ENCODE data around the gene GPC5.

The GPC5 gene

GRCh38 chr13:92433963-92434362 is 1035.5 kb downstream of the GPC5 start:
- no peak for DNase-seq (ENCODE audit: extremely low spot score)
- CTCF ChIA-PET, result no interaction called here
- TF ChIP-seq HDGF (IDR thresholded peaks at IDR 0.05; ENCODE audit: borderline replicate concordance), result no peak
- TF ChIP-seq ZNF384 (IDR thresholded peaks at IDR 0.05), result no peak
- no peak for TF ChIP-seq TARDBP (IDR thresholded peaks at IDR 0.05)
- no peak for TF ChIP-seq BHLHE40 (IDR thresholded peaks at IDR 0.05; ENCODE audit: borderline replicate concordance)
- no peak for TF ChIP-seq NFRKB (IDR thresholded peaks at IDR 0.05)
- TF ChIP-seq FOXA1 (IDR thresholded peaks at IDR 0.05), result no peak
- TF ChIP-seq ARNT (IDR thresholded peaks at IDR 0.05), result no peak
- POLR2A ChIA-PET, result no interaction called here

GRCh38 chr13:92436924-92437323 is 1038.5 kb downstream of the GPC5 start:
- TF ChIP-seq, protein P1, sequence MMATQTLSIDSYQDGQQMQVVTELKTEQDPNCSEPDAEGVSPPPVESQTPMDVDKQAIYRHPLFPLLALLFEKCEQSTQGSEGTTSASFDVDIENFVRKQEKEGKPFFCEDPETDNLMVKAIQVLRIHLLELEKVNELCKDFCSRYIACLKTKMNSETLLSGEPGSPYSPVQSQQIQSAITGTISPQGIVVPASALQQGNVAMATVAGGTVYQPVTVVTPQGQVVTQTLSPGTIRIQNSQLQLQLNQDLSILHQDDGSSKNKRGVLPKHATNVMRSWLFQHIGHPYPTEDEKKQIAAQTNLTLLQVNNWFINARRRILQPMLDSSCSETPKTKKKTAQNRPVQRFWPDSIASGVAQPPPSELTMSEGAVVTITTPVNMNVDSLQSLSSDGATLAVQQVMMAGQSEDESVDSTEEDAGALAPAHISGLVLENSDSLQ (IDR thresholded peaks at IDR 0.05), result no peak
- TF ChIP-seq NFRKB (IDR thresholded peaks at IDR 0.05) (no peak), SP1 (IDR thresholded peaks at IDR 0.05) (no peak), LEF1 (IDR thresholded peaks at IDR 0.05; ENCODE audit: borderline replicate concordance) (no peak), HDGF (IDR thresholded peaks at IDR 0.05; ENCODE audit: borderline replicate concordance) (no peak), FOXK2 (IDR thresholded peaks at IDR 0.05) (no peak), L3MBTL2 (conservative IDR thresholded peaks at IDR 0.05) (no peak), ELF4 (IDR thresholded peaks at IDR 0.05) (no peak), TARDBP (IDR thresholded peaks at IDR 0.05) (no peak), FOXA1 (IDR thresholded peaks at IDR 0.05) (no peak), FOXM1 (IDR thresholded peaks at IDR 0.05; ENCODE audit: borderline replicate concordance) (no peak), CTBP1 (IDR thresholded peaks at IDR 0.05; ENCODE audit: borderline replicate concordance) (no peak), SUZ12 (IDR thresholded peaks at IDR 0.05) (no peak), ZNF384 (IDR thresholded peaks at IDR 0.05) (no peak), ARNT (IDR thresholded peaks at IDR 0.05) (no peak)
- no peak for DNase-seq (ENCODE audit: extremely low spot score)
- ChIA-PET POLR2A (no interaction called here), CTCF (no interaction called here)

GRCh38 chr13:92444244-92444643 is 1045.8 kb downstream of the GPC5 start:
- DNase-seq (ENCODE audit: extremely low spot score), result no peak
- TF ChIP-seq NFRKB (IDR thresholded peaks at IDR 0.05) (no peak), FOXK2 (IDR thresholded peaks at IDR 0.05) (no peak), FOXM1 (IDR thresholded peaks at IDR 0.05; ENCODE audit: borderline replicate concordance) (no peak), SP1 (IDR thresholded peaks at IDR 0.05) (no peak), HDGF (IDR thresholded peaks at IDR 0.05; ENCODE audit: borderline replicate concordance) (no peak), LEF1 (IDR thresholded peaks at IDR 0.05; ENCODE audit: borderline replicate concordance) (no peak), FOXA1 (IDR thresholded peaks at IDR 0.05) (no peak), TARDBP (IDR thresholded peaks at IDR 0.05) (no peak), ELF4 (IDR thresholded peaks at IDR 0.05) (no peak), CTBP1 (IDR thresholded peaks at IDR 0.05; ENCODE audit: borderline replicate concordance) (no peak), BHLHE40 (IDR thresholded peaks at IDR 0.05; ENCODE audit: borderline replicate concordance) (no peak), ZNF384 (IDR thresholded peaks at IDR 0.05) (no peak)
- TF ChIP-seq, protein P1 (IDR thresholded peaks at IDR 0.05), result no peak
- POLR2A ChIA-PET, result no interaction called here
- CTCF ChIA-PET, result no interaction called here

DNA sequence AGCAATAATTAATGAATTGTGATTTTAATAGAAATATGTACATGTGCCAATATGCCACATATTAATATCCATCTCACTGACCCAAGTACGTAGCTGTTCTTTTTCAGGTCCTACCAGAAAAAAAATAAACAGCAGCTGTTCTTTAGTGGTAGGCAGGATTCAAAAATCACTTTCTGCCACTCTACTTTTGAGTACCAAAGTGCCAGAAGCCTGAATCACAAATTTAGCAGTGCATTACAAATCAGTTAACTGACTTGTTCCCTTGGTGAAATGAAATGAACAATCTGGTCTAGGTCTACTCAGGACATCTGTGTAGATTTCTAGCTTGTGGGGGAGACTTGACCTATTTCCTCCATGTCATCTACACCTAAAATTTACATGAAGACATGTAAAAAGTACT is 1052.6 kb downstream of the GPC5 start:
- no peak for DNase-seq (ENCODE audit: extremely low spot score)
- ChIA-PET CTCF (no interaction called here), POLR2A (no interaction called here)
- TF ChIP-seq HDGF (IDR thresholded peaks at IDR 0.05; ENCODE audit: borderline replicate concordance) (no peak), L3MBTL2 (conservative IDR thresholded peaks at IDR 0.05) (no peak), CTBP1 (IDR thresholded peaks at IDR 0.05; ENCODE audit: borderline replicate concordance) (no peak), FOXA1 (IDR thresholded peaks at IDR 0.05) (no peak), LEF1 (IDR thresholded peaks at IDR 0.05; ENCODE audit: borderline replicate concordance) (no peak), SUZ12 (IDR thresholded peaks at IDR 0.05) (no peak), NFRKB (IDR thresholded peaks at IDR 0.05) (no peak), ELF4 (IDR thresholded peaks at IDR 0.05) (no peak), FOXM1 (IDR thresholded peaks at IDR 0.05; ENCODE audit: borderline replicate concordance) (no peak), BHLHE40 (IDR thresholded peaks at IDR 0.05; ENCODE audit: borderline replicate concordance) (no peak), FOXK2 (IDR thresholded peaks at IDR 0.05) (no peak), ZNF384 (IDR thresholded peaks at IDR 0.05) (no peak), TARDBP (IDR thresholded peaks at IDR 0.05) (no peak), ARNT (IDR thresholded peaks at IDR 0.05) (no peak), SP1 (IDR thresholded peaks at IDR 0.05) (no peak)
- TF ChIP-seq, protein P1 (IDR thresholded peaks at IDR 0.05), result no peak

DNA sequence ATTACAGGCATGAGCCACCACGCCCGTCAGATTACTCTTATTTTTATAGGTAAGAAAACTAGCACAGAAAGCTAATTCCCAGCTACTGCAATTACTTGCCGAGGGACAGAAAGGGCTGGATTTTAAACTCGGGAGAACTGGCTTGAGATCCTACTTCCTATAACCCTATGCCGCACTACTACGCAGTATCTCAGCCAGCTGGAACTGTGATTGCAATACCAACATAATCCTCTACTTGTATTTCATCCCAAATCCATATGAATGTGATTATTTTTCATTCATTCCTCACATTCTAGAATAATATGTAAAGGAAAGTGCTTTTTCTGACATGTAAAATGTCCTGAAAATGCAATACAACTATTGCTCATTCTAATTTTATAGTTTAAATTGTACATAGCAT is 1054.4 kb downstream of the GPC5 start:
- CTCF ChIA-PET, result no interaction called here
- no peak for DNase-seq (ENCODE audit: extremely low spot score)
- POLR2A ChIA-PET, result no interaction called here
- TF ChIP-seq TARDBP (IDR thresholded peaks at IDR 0.05) (no peak), BHLHE40 (IDR thresholded peaks at IDR 0.05; ENCODE audit: borderline replicate concordance) (no peak), ZNF384 (IDR thresholded peaks at IDR 0.05) (no peak), FOXA1 (IDR thresholded peaks at IDR 0.05) (no peak), CTBP1 (IDR thresholded peaks at IDR 0.05; ENCODE audit: borderline replicate concordance) (no peak), LEF1 (IDR thresholded peaks at IDR 0.05; ENCODE audit: borderline replicate concordance) (no peak), SP1 (IDR thresholded peaks at IDR 0.05) (no peak), NFRKB (IDR thresholded peaks at IDR 0.05) (no peak), ARNT (IDR thresholded peaks at IDR 0.05) (no peak), FOXM1 (IDR thresholded peaks at IDR 0.05; ENCODE audit: borderline replicate concordance) (no peak), FOXK2 (IDR thresholded peaks at IDR 0.05) (no peak), HDGF (IDR thresholded peaks at IDR 0.05; ENCODE audit: borderline replicate concordance) (no peak), ELF4 (IDR thresholded peaks at IDR 0.05) (no peak), SUZ12 (IDR thresholded peaks at IDR 0.05) (no peak), L3MBTL2 (conservative IDR thresholded peaks at IDR 0.05) (no peak)
- TF ChIP-seq, protein P1 (IDR thresholded peaks at IDR 0.05), result no peak

Data from HEK293T (cell line).